Measurements from ENCODE around the gene CSNK2A3.
"Not testable (repeated sequence)": the region's sequence is repeated elsewhere in the genome, so short reads cannot be mapped to it uniquely, and the experiment has no call there.

CSNK2A3 gene

DNA sequence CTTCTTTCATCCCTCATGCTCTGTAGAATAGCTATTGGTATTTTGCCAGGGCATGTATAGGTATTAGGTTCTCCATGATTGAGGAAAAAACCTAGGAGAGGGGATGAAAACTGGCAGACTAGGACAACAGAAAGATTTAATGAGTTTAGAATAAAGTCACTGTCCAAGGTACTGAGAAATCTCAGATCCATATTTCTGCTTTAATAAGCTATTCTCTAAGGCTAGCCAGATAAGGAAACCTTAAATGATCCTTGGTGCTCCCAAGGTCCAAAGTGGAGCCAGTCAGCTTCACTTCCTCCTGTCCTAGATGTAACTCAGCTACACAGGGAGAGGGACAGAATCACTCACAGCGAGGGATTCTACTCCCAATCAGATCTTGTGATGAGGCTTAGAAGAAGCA, 13.7 kb upstream of the CSNK2A3 start:
- Mint-ChIP-seq H3K9me3 (no peaks in the 10 kb centered on the region), H3K27me3 (peaks cover 13% of the 10 kb centered on the region), H3K27ac (no peak overlapping the region), H3K36me3 (ENCODE audit: low read depth) (no peaks in the 10 kb centered on the region), H3K4me1 (ENCODE audit: low read depth) (no peaks in the 10 kb centered on the region), H3K4me3 (no peak overlapping the region)
- no peak for DNase-seq

DNA sequence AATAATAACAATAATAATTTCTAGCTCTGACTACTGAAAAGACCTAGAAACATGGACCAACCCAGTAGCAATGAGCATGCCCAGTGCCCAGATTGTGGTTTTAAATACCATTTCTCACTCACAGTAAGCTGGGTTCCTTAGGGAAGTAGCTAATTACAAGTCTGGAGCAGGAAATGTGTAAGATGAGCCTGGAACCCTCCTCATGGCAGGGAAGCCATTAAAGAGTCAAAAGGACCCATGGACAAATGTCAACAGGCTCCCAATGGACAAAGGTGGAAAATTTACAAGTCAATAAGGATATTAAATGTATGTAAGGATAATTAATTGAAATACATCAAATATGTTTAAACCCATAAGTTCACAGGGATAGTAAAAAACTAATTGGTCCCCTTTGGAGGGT, 10.6 kb upstream of the CSNK2A3 start:
- H3K4me3 Mint-ChIP-seq: no peak overlapping the region
- H3K27ac Mint-ChIP-seq: no peak overlapping the region
- no peaks in the 10 kb centered on the region for H3K4me1 Mint-ChIP-seq (ENCODE audit: low read depth)
- H3K36me3 Mint-ChIP-seq (ENCODE audit: low read depth): no peaks in the 10 kb centered on the region
- peaks cover 19% of the 10 kb centered on the region for H3K27me3 Mint-ChIP-seq
- H3K9me3 Mint-ChIP-seq: no peaks in the 10 kb centered on the region
- DNase-seq: no peak

DNA sequence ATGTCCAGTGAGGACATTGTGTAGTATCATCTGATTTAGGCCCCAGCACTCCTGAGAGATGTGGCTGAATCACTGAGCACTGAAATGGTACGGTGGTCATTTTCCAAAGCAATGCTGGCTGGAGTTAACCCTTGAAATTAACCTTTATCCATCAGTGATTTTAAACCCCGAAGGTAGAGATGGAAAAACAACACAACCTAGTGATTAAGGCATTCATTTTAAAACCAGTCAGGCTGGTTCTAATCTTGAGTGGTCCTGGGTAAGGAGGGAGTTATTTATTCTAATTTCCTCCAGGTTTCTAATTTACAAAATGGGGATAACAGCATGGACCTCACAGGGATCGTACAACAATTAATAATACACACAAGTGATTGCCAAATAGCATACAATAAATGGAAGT, 6.6 kb upstream of the CSNK2A3 start:
- H3K27ac Mint-ChIP-seq: no peak overlapping the region
- H3K4me3 Mint-ChIP-seq: no peak overlapping the region
- H3K4me1 Mint-ChIP-seq (ENCODE audit: low read depth): no peaks in the 10 kb centered on the region

DNA sequence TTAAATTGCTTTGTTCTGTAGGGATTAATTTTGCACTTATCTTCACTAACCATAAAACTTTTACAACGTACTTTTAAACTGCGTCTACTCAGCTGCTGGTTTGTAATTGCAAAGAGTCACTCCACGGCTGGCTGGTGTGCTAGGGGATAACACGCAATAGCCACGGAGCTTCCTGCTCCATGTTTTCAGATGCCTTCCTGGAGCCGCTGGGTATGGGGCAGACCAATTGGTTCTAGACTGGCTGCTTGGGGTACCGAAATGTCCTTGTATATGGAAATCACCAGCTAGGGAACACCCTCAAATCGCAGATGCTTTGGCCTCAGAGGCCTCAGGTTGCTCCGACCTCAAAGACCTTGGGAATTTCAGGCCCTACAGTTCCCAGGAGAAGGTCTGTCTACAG, 3.8 kb upstream of the CSNK2A3 start:
- Mint-ChIP-seq H3K27me3 (peaks cover 21% of the 10 kb centered on the region), H3K4me3 (no peak overlapping the region), H3K27ac (no peak overlapping the region), H3K36me3 (ENCODE audit: low read depth) (no peaks in the 10 kb centered on the region), H3K4me1 (ENCODE audit: low read depth) (no peaks in the 10 kb centered on the region), H3K9me3 (no peaks in the 10 kb centered on the region)
- no peak for DNase-seq

More for the DNA sequence above, 6.6 kb upstream of the CSNK2A3 start:
- DNase-seq: no peak
- H3K9me3 Mint-ChIP-seq: no peaks in the 10 kb centered on the region
- H3K27me3 Mint-ChIP-seq: peaks cover 21% of the 10 kb centered on the region
- H3K36me3 Mint-ChIP-seq (ENCODE audit: low read depth): no peaks in the 10 kb centered on the region

DNA sequence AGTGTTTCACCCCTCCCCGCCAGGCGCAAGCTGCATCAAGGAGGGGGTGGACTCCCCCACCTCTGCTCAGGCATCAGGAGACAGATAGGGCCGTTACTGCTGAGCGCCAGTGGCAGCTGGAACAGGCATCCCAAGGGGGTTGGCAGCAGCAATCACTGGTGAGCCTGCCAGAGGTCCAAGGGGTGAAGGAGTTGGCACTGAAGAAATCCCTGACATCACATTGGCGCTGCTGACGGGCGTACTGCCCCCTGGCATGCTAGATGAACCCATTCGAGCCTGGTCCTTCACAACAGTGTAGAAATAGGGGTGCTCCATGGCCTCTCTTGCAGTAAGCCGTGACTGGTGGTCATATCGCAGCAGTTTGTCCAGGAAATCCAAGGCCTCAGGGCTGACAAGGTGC, 1.2 kb downstream of the CSNK2A3 start:
- not testable (repeated sequence) for H3K4me3 Mint-ChIP-seq; H3K9me3 Mint-ChIP-seq; H3K36me3 Mint-ChIP-seq (ENCODE audit: low read depth); H3K27me3 Mint-ChIP-seq; H3K4me1 Mint-ChIP-seq (ENCODE audit: low read depth); DNase-seq; H3K27ac Mint-ChIP-seq

DNA sequence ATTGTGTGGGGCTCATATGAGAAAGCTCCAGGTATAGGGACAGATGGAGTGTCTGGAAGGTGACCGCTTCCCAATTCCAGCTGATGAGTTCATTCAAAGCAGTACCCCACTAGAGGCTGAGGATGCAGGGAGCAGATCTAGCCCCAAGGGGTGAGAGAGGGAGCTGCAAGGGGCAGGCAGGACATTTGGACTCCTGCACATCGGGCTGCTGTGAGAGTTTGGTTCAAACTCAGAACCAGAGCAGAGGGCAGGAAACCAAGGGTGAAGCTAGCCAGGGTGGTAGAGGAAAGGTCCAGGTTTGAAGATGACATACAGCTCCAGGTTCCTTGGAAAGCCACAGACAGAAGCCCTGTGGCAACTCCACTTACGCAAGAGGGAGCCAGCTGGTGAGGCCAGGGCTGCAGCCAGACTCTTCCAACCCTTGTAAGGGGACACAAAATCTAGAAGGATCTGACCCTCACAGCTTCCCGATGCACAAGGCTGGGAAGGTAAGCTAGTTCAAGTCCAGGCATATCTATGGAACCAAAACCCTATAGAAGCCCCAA, 1.9 kb downstream of the CSNK2A3 start:
- Mint-ChIP-seq H3K27ac (no peak overlapping the region), H3K4me1 (ENCODE audit: low read depth) (no peaks in the 10 kb centered on the region), H3K36me3 (ENCODE audit: low read depth) (no peaks in the 10 kb centered on the region), H3K4me3 (no peak overlapping the region), H3K27me3 (peaks cover 4% of the 10 kb centered on the region), H3K9me3 (no peaks in the 10 kb centered on the region)
- DNase-seq: no peak

DNA sequence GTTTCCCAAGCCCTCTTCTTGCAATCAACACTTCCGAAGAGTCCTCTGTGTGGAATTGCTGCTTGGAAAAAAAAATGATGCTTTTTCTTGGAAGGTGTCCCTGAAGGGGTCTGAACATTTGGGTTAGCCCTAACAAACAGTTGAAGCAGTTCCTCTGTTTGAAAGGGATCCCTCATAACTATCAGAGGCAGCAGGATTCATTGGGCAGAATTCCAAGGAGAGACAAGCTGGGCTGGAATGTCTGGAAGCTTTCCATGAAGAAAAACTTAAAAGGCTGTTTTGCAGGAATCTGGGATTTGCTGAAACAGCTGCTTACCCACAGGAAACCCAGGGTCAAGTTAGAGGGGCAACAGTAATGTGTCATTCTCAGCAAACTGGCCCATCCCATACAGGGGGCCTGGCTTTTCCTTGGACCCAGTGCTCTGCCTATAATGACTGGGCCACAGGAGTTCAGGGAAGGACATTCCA, 3.1 kb downstream of the CSNK2A3 start:
- H3K9me3 Mint-ChIP-seq: no peaks in the 10 kb centered on the region
- H3K4me1 Mint-ChIP-seq (ENCODE audit: low read depth): no peaks in the 10 kb centered on the region
- H3K4me3 Mint-ChIP-seq: no peak overlapping the region
- H3K36me3 Mint-ChIP-seq (ENCODE audit: low read depth): no peaks in the 10 kb centered on the region
- H3K27me3 Mint-ChIP-seq: peaks cover 4% of the 10 kb centered on the region
- H3K27ac Mint-ChIP-seq: no peak overlapping the region
- no peak for DNase-seq

DNA sequence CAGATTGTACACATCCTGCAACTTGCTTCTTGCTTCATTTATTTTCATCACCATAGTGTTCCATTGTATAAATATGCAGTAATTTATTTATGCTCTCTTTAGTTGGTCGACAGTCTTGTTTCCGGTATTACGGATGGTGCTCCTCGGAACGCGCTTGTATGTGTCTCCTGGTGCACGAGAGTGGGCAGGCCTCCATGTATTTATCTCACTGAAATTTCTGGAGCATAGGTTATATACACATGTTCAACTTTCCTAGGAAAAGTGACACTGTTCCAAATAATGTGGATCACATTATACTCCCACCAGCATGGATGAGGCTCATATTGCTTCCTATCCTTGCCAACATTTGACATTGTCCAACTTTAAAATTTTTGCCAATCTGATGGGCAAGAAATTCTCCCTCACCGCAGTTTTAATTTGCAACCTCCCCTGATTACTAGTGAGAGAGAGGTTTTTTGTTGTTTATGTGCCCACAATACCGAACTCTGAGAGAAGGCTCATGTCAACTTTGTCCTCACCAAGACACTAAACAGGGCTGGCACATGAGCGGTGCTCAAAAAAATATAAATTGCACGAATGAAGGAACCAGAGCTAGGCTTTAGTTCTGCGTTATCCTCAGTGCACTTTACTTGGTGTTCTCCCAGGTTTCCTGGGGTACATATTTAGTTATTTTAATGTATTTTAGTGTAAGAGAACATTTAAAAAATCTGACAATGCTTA, 3.8 kb downstream of the CSNK2A3 start:
- H3K9me3 Mint-ChIP-seq: no peaks in the 10 kb centered on the region
- peaks cover 4% of the 10 kb centered on the region for H3K27me3 Mint-ChIP-seq
- no peak overlapping the region for H3K4me3 Mint-ChIP-seq
- no peaks in the 10 kb centered on the region for H3K4me1 Mint-ChIP-seq (ENCODE audit: low read depth)
- no peak for DNase-seq
- no peaks in the 10 kb centered on the region for H3K36me3 Mint-ChIP-seq (ENCODE audit: low read depth)
- no peak overlapping the region for H3K27ac Mint-ChIP-seq

DNA sequence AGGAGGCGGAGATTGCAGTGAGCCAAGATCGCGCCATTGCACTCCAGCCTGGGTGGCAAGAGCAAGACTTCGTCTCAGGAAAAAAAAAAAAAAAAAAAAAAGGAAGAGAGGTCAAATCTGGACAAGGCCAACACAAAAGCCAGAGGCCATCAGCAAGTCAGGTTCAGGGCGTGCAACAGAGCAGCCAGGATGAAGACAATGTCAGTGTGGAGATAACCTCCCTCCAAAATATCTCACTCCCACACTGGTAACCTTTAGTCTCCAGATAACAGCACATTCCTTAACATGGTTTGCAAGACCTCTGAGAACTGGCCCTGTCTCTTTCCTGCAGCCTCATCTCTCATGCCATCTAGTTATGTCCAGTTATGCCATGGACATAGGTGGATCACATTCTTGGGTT, 4.7 kb downstream of the CSNK2A3 start:
- Mint-ChIP-seq H3K4me1 (ENCODE audit: low read depth) (no peaks in the 10 kb centered on the region), H3K27me3 (peaks cover 4% of the 10 kb centered on the region), H3K4me3 (no peak overlapping the region), H3K36me3 (ENCODE audit: low read depth) (no peaks in the 10 kb centered on the region), H3K9me3 (no peaks in the 10 kb centered on the region), H3K27ac (no peak overlapping the region)
- DNase-seq: no peak

DNA sequence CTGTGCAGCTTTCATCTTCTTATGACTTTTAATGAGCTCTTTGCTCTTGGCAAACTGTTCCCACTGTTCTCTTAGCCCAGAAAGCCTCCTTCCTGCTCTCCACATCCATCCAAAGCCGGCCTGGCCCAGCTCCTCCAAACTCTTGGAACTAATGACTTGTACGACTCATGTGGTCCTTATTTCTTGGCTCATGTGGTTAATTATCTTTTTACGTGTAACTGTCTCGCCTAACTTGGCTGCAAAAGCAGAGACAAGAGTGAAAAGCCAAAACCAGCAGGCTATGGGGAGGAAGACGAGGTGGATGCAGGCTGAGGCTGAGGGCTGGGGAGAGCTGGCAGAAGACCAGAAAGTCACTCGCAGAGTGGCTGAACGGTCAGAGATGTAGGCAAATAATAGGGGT, 5.5 kb downstream of the CSNK2A3 start:
- Mint-ChIP-seq H3K9me3 (no peaks in the 10 kb centered on the region), H3K27ac (no peak overlapping the region), H3K36me3 (ENCODE audit: low read depth) (no peaks in the 10 kb centered on the region), H3K4me3 (no peak overlapping the region), H3K27me3 (peaks cover 4% of the 10 kb centered on the region), H3K4me1 (ENCODE audit: low read depth) (no peaks in the 10 kb centered on the region)
- no peak for DNase-seq

DNA sequence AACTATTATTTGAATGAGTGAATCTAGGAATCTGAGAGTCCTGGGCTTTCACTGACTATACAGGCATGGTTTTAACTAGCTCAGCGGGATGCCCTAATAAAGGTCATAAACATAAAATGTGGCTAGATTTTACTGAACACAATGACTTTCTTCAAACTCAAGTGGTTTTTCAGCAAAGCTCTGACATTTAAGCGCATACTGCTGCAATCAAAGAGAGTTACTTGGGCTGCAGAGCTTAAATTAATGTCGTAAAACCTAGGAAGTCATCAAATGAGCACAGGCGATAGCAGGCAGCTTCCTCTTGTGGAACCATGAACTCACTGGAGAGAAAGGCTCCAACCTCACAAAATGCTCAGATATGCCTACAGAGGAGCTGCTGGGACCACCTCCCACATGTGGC, 6.7 kb downstream of the CSNK2A3 start:
- DNase-seq: no peak
- Mint-ChIP-seq H3K4me3 (no peak overlapping the region), H3K36me3 (ENCODE audit: low read depth) (no peaks in the 10 kb centered on the region), H3K9me3 (no peaks in the 10 kb centered on the region), H3K27ac (no peak overlapping the region), H3K27me3 (peaks cover 4% of the 10 kb centered on the region), H3K4me1 (ENCODE audit: low read depth) (no peaks in the 10 kb centered on the region)

DNA sequence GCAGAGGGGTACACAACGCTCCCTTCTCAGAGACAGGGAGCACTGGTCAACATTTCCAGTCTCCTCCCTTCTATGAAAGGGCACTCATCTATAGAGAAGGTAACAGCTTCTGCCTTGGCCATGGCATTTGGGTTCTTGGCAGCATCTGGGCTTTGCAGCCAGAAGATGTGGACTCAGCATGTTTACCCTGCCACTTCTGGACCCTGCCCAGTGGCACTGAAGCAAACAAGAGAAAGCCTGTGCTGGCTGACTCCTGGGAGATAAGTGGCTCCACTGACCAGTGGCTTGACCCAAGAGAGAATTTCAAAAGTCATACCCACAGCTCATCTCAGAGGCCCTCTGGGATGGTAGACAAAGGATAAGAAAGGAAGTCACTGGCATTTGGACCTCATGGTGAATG, 8.0 kb downstream of the CSNK2A3 start:
- Mint-ChIP-seq H3K4me3 (no peak overlapping the region), H3K4me1 (ENCODE audit: low read depth) (no peaks in the 10 kb centered on the region), H3K36me3 (ENCODE audit: low read depth) (no peaks in the 10 kb centered on the region), H3K27me3 (peaks cover 4% of the 10 kb centered on the region), H3K9me3 (no peaks in the 10 kb centered on the region), H3K27ac (no peak overlapping the region)
- DNase-seq: no peak

DNA sequence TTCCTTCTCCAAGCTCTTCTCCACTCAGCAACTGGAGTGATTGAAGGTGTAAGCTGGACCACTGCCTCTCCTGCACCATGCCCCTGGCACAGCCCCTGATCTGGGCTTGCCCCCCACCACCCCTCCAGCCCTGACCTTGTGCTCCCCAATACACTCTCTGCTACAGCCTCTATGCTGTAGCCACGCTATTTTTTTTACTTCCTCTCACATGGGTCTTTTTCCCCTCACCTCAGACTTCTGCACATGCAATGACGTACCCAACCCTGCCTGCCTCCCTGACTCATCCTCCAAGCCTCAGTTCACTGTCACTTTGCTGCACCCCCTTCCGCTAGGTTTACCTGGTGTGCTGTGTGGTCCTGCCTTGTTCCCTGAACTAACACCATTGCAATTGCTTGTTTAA, 9.0 kb downstream of the CSNK2A3 start:
- Mint-ChIP-seq H3K9me3 (no peaks in the 10 kb centered on the region), H3K4me3 (no peak overlapping the region), H3K27ac (no peak overlapping the region), H3K4me1 (ENCODE audit: low read depth) (no peaks in the 10 kb centered on the region), H3K36me3 (ENCODE audit: low read depth) (no peaks in the 10 kb centered on the region), H3K27me3 (peaks cover 4% of the 10 kb centered on the region)
- DNase-seq: no peak

DNA sequence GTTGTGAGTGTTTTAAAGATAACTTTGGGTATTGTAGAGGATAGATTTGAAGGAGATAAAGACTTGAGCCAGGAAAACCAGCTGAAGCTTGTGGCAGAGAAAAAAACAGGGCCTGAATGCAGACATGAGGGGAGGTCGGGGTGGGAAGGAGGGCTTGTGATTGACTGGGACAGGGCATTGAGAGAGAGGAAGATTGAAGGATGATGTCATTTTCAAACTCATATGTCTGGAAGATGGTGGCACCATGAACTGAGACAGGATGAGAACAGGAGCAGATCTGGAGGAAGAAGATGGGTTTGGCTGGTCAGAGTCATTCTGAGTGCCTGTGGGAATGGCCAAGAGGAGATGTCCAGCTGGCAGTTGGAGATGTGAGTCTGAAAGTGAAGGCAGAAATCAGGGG, 14.7 kb downstream of the CSNK2A3 start:
- Mint-ChIP-seq H3K27ac (no peak overlapping the region), H3K4me1 (ENCODE audit: low read depth) (no peaks in the 10 kb centered on the region), H3K4me3 (no peak overlapping the region), H3K36me3 (ENCODE audit: low read depth) (no peaks in the 10 kb centered on the region), H3K9me3 (no peaks in the 10 kb centered on the region), H3K27me3 (peaks cover 9% of the 10 kb centered on the region)
- no peak for DNase-seq

DNA sequence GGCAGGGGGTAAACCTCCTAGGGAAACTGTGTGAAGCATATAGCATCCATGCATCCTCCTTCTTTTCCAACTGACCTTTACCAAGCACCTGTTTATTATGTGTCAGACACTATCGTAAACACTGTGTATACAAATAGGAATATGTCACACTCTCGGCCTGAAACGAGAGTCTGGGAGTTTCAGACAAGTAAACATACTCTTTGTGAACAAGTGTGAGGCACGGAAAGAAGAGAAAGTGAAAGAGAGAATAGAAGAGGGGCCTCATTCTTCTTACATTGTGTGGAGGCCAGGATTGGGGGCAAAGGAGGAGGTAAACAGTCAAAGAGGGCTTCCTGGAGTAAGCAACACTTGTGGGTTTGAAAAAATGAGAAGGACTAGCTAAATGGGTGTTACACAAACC, 16.4 kb downstream of the CSNK2A3 start:
- H3K27ac Mint-ChIP-seq: no peak overlapping the region
- no peaks in the 10 kb centered on the region for H3K36me3 Mint-ChIP-seq (ENCODE audit: low read depth)
- peaks cover 9% of the 10 kb centered on the region for H3K27me3 Mint-ChIP-seq
- no peaks in the 10 kb centered on the region for H3K9me3 Mint-ChIP-seq
- no peaks in the 10 kb centered on the region for H3K4me1 Mint-ChIP-seq (ENCODE audit: low read depth)
- H3K4me3 Mint-ChIP-seq: no peak overlapping the region
- DNase-seq: no peak

DNA sequence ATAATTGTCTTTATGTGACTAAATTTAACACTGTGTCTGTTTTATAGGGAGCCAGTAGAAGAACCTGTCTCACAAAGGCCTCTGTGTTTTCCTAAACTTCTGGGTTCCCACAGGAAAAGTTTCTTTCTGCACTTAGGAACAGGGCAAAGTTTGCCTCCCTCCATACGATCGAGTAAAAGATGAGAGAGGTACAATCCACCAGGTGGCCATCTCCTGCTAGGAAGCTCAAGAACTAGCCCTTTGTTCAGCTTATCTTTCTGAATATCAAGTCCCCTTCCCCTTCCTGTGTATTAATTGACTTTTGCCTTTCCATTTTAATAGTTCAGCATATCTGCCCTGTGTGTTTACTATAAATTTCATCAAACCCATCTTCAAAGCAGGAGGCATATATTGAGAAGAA, 18.0 kb downstream of the CSNK2A3 start:
- H3K4me3 Mint-ChIP-seq: no peak overlapping the region
- H3K36me3 Mint-ChIP-seq (ENCODE audit: low read depth): no peaks in the 10 kb centered on the region
- no peaks in the 10 kb centered on the region for H3K4me1 Mint-ChIP-seq (ENCODE audit: low read depth)
- H3K27me3 Mint-ChIP-seq: peaks cover 9% of the 10 kb centered on the region
- no peaks in the 10 kb centered on the region for H3K9me3 Mint-ChIP-seq
- H3K27ac Mint-ChIP-seq: no peak overlapping the region
- no peak for DNase-seq
